ENCODE measurements around the gene AMER2. TPM values are rescaled to one million over a fixed set of nuclear protein-coding genes. Genes with fewer than 3 reads are reported as not detected.
"Not testable (repeated sequence)": the region's sequence is repeated elsewhere in the genome, so short reads cannot be mapped to it uniquely, and the experiment has no call there.

The AMER2 gene
- total RNA-seq, 1 donor from 2014 or later, result 0.60 TPM

GRCh38 chr13:25166306-25166705 lies 5.8 kb downstream of the AMER2 start:
- peaks cover 6% of the 10 kb centered on the region for H3K4me1 Mint-ChIP-seq
- no peaks in the 10 kb centered on the region for H3K36me3 Mint-ChIP-seq
- DNase-seq (ENCODE audit: low spot score in 2 of 2, unreplicated experiment in 2 of 2), result no peak
- H3K9me3 Mint-ChIP-seq, result no peaks in the 10 kb centered on the region
- no peak overlapping the region for H3K27ac Mint-ChIP-seq
- no peak for TF ChIP-seq CTCF (IDR thresholded peaks at IDR 0.05; ENCODE audit: unreplicated experiment)
- H3K27me3 Mint-ChIP-seq (ENCODE audit: low read depth), result peaks cover 25% of the 10 kb centered on the region
- H3K4me3 Mint-ChIP-seq, result no peak overlapping the region

- Mint-ChIP-seq H3K27me3 (ENCODE audit: low read depth) (peaks cover 21% of the 10 kb centered on the region), H3K27ac (no peak overlapping the region), H3K9me3 (no peaks in the 10 kb centered on the region), H3K36me3 (no peaks in the 10 kb centered on the region), H3K4me1 (peaks cover 3% of the 10 kb centered on the region), H3K4me3 (no peak overlapping the region)
- no peak for TF ChIP-seq CTCF (IDR thresholded peaks at IDR 0.05; ENCODE audit: unreplicated experiment)
- DNase-seq (ENCODE audit: low spot score in 2 of 2, unreplicated experiment in 2 of 2), result no peak
These were observed 6.4 kb downstream of the AMER2 start for GRCh38 chr13:25165663-25166062.

GRCh38 chr13:25165163-25165562 lies 6.9 kb downstream of the AMER2 start:
- H3K36me3 Mint-ChIP-seq; H3K27ac Mint-ChIP-seq; H3K4me1 Mint-ChIP-seq; DNase-seq (ENCODE audit: low spot score in 2 of 2, unreplicated experiment in 2 of 2); H3K9me3 Mint-ChIP-seq; H3K4me3 Mint-ChIP-seq: not testable (repeated sequence)
- peaks cover 18% of the 10 kb centered on the region for H3K27me3 Mint-ChIP-seq (ENCODE audit: low read depth)

- Mint-ChIP-seq H3K9me3 (no peaks in the 10 kb centered on the region), H3K36me3 (no peaks in the 10 kb centered on the region)
- TF ChIP-seq CTCF (IDR thresholded peaks at IDR 0.05; ENCODE audit: unreplicated experiment), result no peak
These were observed 14.4 kb downstream of the AMER2 start for GRCh38 chr13:25157681-25158080.

GRCh38 chr13:25153736-25154135 lies 18.4 kb downstream of the AMER2 start:
- no peak overlapping the region for H3K27ac Mint-ChIP-seq
- peaks cover 13% of the 10 kb centered on the region for H3K27me3 Mint-ChIP-seq (ENCODE audit: low read depth)
- TF ChIP-seq CTCF (IDR thresholded peaks at IDR 0.05; ENCODE audit: unreplicated experiment), result no peak
- DNase-seq (ENCODE audit: low spot score in 2 of 2, unreplicated experiment in 2 of 2), result no peak
- no peaks in the 10 kb centered on the region for H3K36me3 Mint-ChIP-seq
- peaks cover 27% of the 10 kb centered on the region for H3K4me1 Mint-ChIP-seq
- no peak overlapping the region for H3K4me3 Mint-ChIP-seq
- peaks cover 5% of the 10 kb centered on the region for H3K9me3 Mint-ChIP-seq

More at GRCh38 chr13:25157681-25158080, 14.4 kb downstream of the AMER2 start:
- Mint-ChIP-seq H3K4me1 (peaks cover 16% of the 10 kb centered on the region), H3K27me3 (ENCODE audit: low read depth) (peaks cover 3% of the 10 kb centered on the region), H3K27ac (peak overlapping the region; percentile 17), H3K4me3 (no peak overlapping the region)
- no peak for DNase-seq (ENCODE audit: low spot score in 2 of 2, unreplicated experiment in 2 of 2)

- H3K4me3 Mint-ChIP-seq, result no peak overlapping the region
- peaks cover 13% of the 10 kb centered on the region for H3K27me3 Mint-ChIP-seq (ENCODE audit: low read depth)
- peaks cover 15% of the 10 kb centered on the region for H3K4me1 Mint-ChIP-seq
- no peak for DNase-seq (ENCODE audit: low spot score in 2 of 2, unreplicated experiment in 2 of 2)
- TF ChIP-seq CTCF (IDR thresholded peaks at IDR 0.05; ENCODE audit: unreplicated experiment), result no peak
- H3K9me3 Mint-ChIP-seq, result peaks cover 10% of the 10 kb centered on the region
- H3K36me3 Mint-ChIP-seq, result no peaks in the 10 kb centered on the region
- H3K27ac Mint-ChIP-seq, result peak overlapping the region; percentile 59
These were observed 20.4 kb downstream of the AMER2 start for GRCh38 chr13:25151626-25152195.
